K562 (cell line): ENCODE measurements around the gene CASP6. TPM values are rescaled to one million over a fixed set of nuclear protein-coding genes. Genes with fewer than 3 reads are reported as not detected.

ENCODE experiments used
- ATF1 ChIP-seq, 2 experiments: fragments of 450-650 bp in 1 of 2; IDR thresholded peaks; 2 replicates each; pipeline ENCODE4 v1.6.1; 2016; ENCODE audit warnings: missing compliant biosample characterization in 1 of 2, missing genetic modification characterization in 1 of 2
- ATF7 ChIP-seq: fragments of 450-650 bp; IDR thresholded peaks from 2 replicates; pipeline ENCODE4 v1.7.1; 2014; ENCODE audit warnings: mild to moderate bottlenecking, moderate library complexity
- CBX3 ChIP-seq, 2 experiments: IDR thresholded peaks; 1 replicate in 1 of 2; 2 replicates in 1 of 2; pipeline ENCODE4 v1.6.1; 2012; ENCODE audit warnings: inconsistent platforms in 2 of 2, low read length in 2 of 2, borderline replicate concordance in 1 of 2, control low read depth in 1 of 2
- FOXP1 ChIP-seq: sonication (generic); formaldehyde crosslinking; IDR thresholded peaks from 2 replicates; pipeline ENCODE4 v1.8.0; 2022; ENCODE audit warnings: mild to moderate bottlenecking, missing genetic modification reagents
- KDM4B ChIP-seq, 2 experiments: fragments of 450-650 bp in 1 of 2; sonication (generic) in 1 of 2; IDR thresholded peaks; 2 replicates each; pipeline ENCODE4 v1.6.1; 2016 to 2017; ENCODE audit warnings: borderline replicate concordance in 2 of 2, antibody characterized with exemption in 1 of 2, low read depth in 1 of 2, mild to moderate bottlenecking in 1 of 2
- KLF13 ChIP-seq: fragments of 450-650 bp; IDR thresholded peaks from 2 replicates; pipeline ENCODE4 v1.6.1; 2016; ENCODE audit warnings: missing genetic modification characterization, low read depth, mild to moderate bottlenecking, missing compliant biosample characterization, moderate library complexity, borderline replicate concordance
- NR1H2 ChIP-seq: sonication (generic); formaldehyde crosslinking; IDR thresholded peaks from 2 replicates; pipeline ENCODE4 v1.4.0; 2020; ENCODE audit warnings: mild to moderate bottlenecking, missing genetic modification reagents
- NR2C2 ChIP-seq, 2 experiments: fragments of 200-800 bp in 1 of 2; sonication (Bioruptor generic) in 1 of 2; sonication (generic) in 1 of 2; formaldehyde crosslinking in 1 of 2; IDR thresholded peaks; 2 replicates each; pipeline versions ENCODE4 v1.6.1 to v1.8.0; 2016 to 2022; ENCODE audit warnings: mild to moderate bottlenecking in 1 of 2, missing compliant biosample characterization in 1 of 2, missing genetic modification characterization in 1 of 2, missing genetic modification reagents in 1 of 2
- SMAD2 ChIP-seq: fragments of 150-350 bp; IDR thresholded peaks from 2 replicates; pipeline ENCODE4 v1.6.1; 2014; ENCODE audit warnings: low read depth, mild to moderate bottlenecking, low read length
- SRF ChIP-seq, 2 experiments: fragments of 250-450, 450-650 bp in 1 of 2; sonication (Bioruptor Pico) in 1 of 2; sonication (generic) in 1 of 2; formaldehyde crosslinking; IDR thresholded peaks; 2 replicates each; pipeline versions ENCODE4 v1.5.0 to v1.5.1; 2020 to 2022; ENCODE audit warnings: mild to moderate bottlenecking in 1 of 2, missing genetic modification reagents in 1 of 2
- TCF7 ChIP-seq: sonication (generic); IDR thresholded peaks from 2 replicates; pipeline ENCODE4 v1.6.1; 2016; ENCODE audit warnings: antibody characterized with exemption, borderline replicate concordance
- VEZF1 ChIP-seq: fragments of 200-800 bp; sonication (Bioruptor generic); IDR thresholded peaks from 2 replicates; pipeline ENCODE4 v1.6.1; 2017; ENCODE audit warnings: missing genetic modification characterization, missing compliant biosample characterization
- XRCC3 ChIP-seq: fragments of 450-650 bp; IDR thresholded peaks from 2 replicates; pipeline ENCODE4 v1.6.1; 2017; ENCODE audit warnings: mild to moderate bottlenecking, moderate library complexity
- ZNF146 ChIP-seq: IDR thresholded peaks from one replicate; pipeline ENCODE4 v1.6.1; 2018; ENCODE audit warnings: missing compliant biosample characterization; ENCODE audit not compliant: unreplicated experiment
- ZNF41 ChIP-seq: fragments of 250-450 bp; sonication (Bioruptor Pico); conservative IDR thresholded peaks from 2 replicates; pipeline ENCODE4 v1.4.0; 2020; ENCODE audit warnings: mild to moderate bottlenecking
- polyA plus RNA-seq, 8 experiments: library from polyadenylated mRNA; depleted of rRNA in 4 of 8; stranded (reverse) in 5 of 8; unstranded in 3 of 8; fragments of >200 nt; fragmentation: Nextera tagmentation in 2 of 8; fragmentation: Illumina TruSeq in 1 of 8; extraction: Ambion mirVana in 2 of 8; extraction: Trizol in 1 of 8; gene quantifications; 2 replicates each; pipeline versions ENCODE4 v1.2.1 to v1.2.3, GENCODE V29; 2011 to 2014; ENCODE audit warnings: inconsistent platforms in 1 of 8, missing spikeins in 1 of 8
- total RNA-seq, 7 experiments: library from RNA; depleted of rRNA in 6 of 7; stranded (reverse); fragments of >200 nt in 6 of 7; fragmentation: Illumina TruSeq in 2 of 7; extraction: Trizol in 2 of 7; gene quantifications; 2 replicates each; pipeline versions ENCODE4 v1.2.1 to v1.2.3, GENCODE V29; 2011 to 2021; ENCODE audit warnings: low replicate concordance in 1 of 7
- TF ChIP-seq, protein P1 (sequence below): sonication (generic); formaldehyde crosslinking; IDR thresholded peaks from 2 replicates; pipeline ENCODE4 v1.8.0; 2022; ENCODE audit warnings: mild to moderate bottlenecking, missing genetic modification reagents, borderline replicate concordance
- TF ChIP-seq, protein P2 (sequence below): fragments of 250-450 bp; sonication (Bioruptor Pico); IDR thresholded peaks from 2 replicates; pipeline ENCODE4 v1.9.0; 2021; ENCODE audit warnings: mild to moderate bottlenecking, inconsistent platforms
- TF ChIP-seq, protein P3 (sequence below), 2 experiments: fragments of 250-450 bp in 1 of 2; fragments of 450-650 bp in 1 of 2; sonication (Bioruptor Pico) in 1 of 2; IDR thresholded peaks; 2 replicates each; pipeline versions ENCODE4 v1.6.1 to v1.8.0; 2016 to 2021; ENCODE audit warnings: mild to moderate bottlenecking in 2 of 2, moderate library complexity in 2 of 2, missing compliant biosample characterization in 1 of 2, missing genetic modification characterization in 1 of 2

CASP6 gene
- total and polyA plus RNA-seq, 9 of the 15 experiments (the other 6 are each of a cell fraction or from before 2014, with no cell fraction given), result 20.8 to 72.7 (median 39.1) TPM

GRCh38 chr4:109729117-109729717, 26.0 kb upstream of the CASP6 start (continued):
- TF ChIP-seq CBX3 (IDR thresholded peaks at IDR 0.05; ENCODE audit: borderline replicate concordance in 1 of 2, low read length in 2 of 2) (no peak), TCF7 (no peak), VEZF1 (CRISPR knock-in tag) (no peak), ATF1 (CRISPR knock-in tag; IDR thresholded peaks at IDR 0.05) (no peak), ATF1 (tag; IDR thresholded peaks at IDR 0.05) (peak; percentile 38), ATF7 (0 out of 2 replicates have a peak, but pooled peaks have one; percentile 18), SMAD2 (no peak), XRCC3 (no peak), KLF13 (tag) (no peak), KDM4B (IDR thresholded peaks at IDR 0.05; ENCODE audit: borderline replicate concordance in 2 of 2, low read depth in 1 of 2) (no peak), NR2C2 (CRISPR knock-in tag; IDR thresholded peaks at IDR 0.05) (no peak), NR2C2 (tag; IDR thresholded peaks at IDR 0.05) (0 out of 2 replicates have a peak, but pooled peaks have one; percentile 17), ZNF41 (CRISPR knock-in tag) (no peak), SRF (CRISPR knock-in tag; IDR thresholded peaks at IDR 0.05) (no peak), NR1H2 (CRISPR knock-in tag) (0 out of 2 replicates have a peak, but pooled peaks have one; percentile 35), FOXP1 (0 out of 2 replicates have a peak, but pooled peaks have one; percentile 11), ZNF146 (CRISPR knock-in tag) (no peak)
- TF ChIP-seq, protein P1, sequence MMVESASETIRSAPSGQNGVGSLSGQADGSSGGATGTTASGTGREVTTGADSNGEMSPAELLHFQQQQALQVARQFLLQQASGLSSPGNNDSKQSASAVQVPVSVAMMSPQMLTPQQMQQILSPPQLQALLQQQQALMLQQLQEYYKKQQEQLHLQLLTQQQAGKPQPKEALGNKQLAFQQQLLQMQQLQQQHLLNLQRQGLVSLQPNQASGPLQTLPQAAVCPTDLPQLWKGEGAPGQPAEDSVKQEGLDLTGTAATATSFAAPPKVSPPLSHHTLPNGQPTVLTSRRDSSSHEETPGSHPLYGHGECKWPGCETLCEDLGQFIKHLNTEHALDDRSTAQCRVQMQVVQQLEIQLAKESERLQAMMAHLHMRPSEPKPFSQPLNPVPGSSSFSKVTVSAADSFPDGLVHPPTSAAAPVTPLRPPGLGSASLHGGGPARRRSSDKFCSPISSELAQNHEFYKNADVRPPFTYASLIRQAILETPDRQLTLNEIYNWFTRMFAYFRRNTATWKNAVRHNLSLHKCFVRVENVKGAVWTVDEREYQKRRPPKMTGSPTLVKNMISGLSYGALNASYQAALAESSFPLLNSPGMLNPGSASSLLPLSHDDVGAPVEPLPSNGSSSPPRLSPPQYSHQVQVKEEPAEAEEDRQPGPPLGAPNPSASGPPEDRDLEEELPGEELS (CRISPR knock-in tag), result 0 out of 2 replicates have a peak, but pooled peaks have one; percentile 23
- TF ChIP-seq, protein P2, sequence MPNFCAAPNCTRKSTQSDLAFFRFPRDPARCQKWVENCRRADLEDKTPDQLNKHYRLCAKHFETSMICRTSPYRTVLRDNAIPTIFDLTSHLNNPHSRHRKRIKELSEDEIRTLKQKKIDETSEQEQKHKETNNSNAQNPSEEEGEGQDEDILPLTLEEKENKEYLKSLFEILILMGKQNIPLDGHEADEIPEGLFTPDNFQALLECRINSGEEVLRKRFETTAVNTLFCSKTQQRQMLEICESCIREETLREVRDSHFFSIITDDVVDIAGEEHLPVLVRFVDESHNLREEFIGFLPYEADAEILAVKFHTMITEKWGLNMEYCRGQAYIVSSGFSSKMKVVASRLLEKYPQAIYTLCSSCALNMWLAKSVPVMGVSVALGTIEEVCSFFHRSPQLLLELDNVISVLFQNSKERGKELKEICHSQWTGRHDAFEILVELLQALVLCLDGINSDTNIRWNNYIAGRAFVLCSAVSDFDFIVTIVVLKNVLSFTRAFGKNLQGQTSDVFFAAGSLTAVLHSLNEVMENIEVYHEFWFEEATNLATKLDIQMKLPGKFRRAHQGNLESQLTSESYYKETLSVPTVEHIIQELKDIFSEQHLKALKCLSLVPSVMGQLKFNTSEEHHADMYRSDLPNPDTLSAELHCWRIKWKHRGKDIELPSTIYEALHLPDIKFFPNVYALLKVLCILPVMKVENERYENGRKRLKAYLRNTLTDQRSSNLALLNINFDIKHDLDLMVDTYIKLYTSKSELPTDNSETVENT, result no peak
- TF ChIP-seq, protein P3, sequence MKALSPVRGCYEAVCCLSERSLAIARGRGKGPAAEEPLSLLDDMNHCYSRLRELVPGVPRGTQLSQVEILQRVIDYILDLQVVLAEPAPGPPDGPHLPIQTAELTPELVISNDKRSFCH (CRISPR knock-in tag; IDR thresholded peaks at IDR 0.05), result no peak
- TF ChIP-seq, protein P3 (tag; IDR thresholded peaks at IDR 0.05), result no peak
